ENCODE results near the gene PLXNB3. TPM values are rescaled to one million over a fixed set of nuclear protein-coding genes. Genes with fewer than 3 reads are reported as not detected.

Gene PLXNB3
- polyA plus RNA-seq, 4 donors: 0.76 to 2.1 (median 1.5) TPM

GRCh38 chrX:153784325-153784967 is 20.4 kb downstream of the PLXNB3 start:
- no peak for DNase-seq (ENCODE audit: low read depth in 4 of 4, low spot score in 3 of 4)

GRCh38 chrX:153786669-153787068 is 22.6 kb downstream of the PLXNB3 start:
- DNase-seq (ENCODE audit: low read depth in 4 of 4, low spot score in 3 of 4): no peak

- DNase-seq (ENCODE audit: low read depth in 4 of 4, low spot score in 3 of 4): no peak
These were observed 25.6 kb downstream of the PLXNB3 start for GRCh38 chrX:153789654-153790053.

GRCh38 chrX:153791104-153791852 is 27.2 kb downstream of the PLXNB3 start:
- no peak for DNase-seq (ENCODE audit: low read depth in 4 of 4, low spot score in 3 of 4)

GRCh38 chrX:153792368-153792767 is 28.3 kb downstream of the PLXNB3 start:
- no peak for DNase-seq (ENCODE audit: low read depth in 4 of 4, low spot score in 3 of 4)

- no peak for DNase-seq (ENCODE audit: low read depth in 4 of 4, low spot score in 3 of 4)
These were observed 29.2 kb downstream of the PLXNB3 start for GRCh38 chrX:153793291-153793690.

GRCh38 chrX:153794018-153794896 is 30.2 kb downstream of the PLXNB3 start, which contains the start of the genes IDH3G and SSR4:
IDH3G (minus strand) TSS chrX:153794375; CDS start chrX:153794326, 49 bp downstream.
SSR4 (plus strand) TSS chrX:153794668; CDS start chrX:153794688, 20 bp downstream.
- peak; percentile 76 to 88 (median 82) for DNase-seq (ENCODE audit: low read depth in 4 of 4, low spot score in 3 of 4)

GRCh38 chrX:153794897-153795816 is 31.1 kb downstream of the PLXNB3 start:
- no peak for DNase-seq (ENCODE audit: low read depth in 4 of 4, low spot score in 3 of 4)

GRCh38 chrX:153797415-153798015 is 33.5 kb downstream of the PLXNB3 start:
- DNase-seq (ENCODE audit: low read depth in 4 of 4, low spot score in 3 of 4): no peak

GRCh38 chrX:153799326-153799725 is 35.3 kb downstream of the PLXNB3 start:
- no peak for DNase-seq (ENCODE audit: low read depth in 4 of 4, low spot score in 3 of 4)

- no peak for DNase-seq (ENCODE audit: low read depth in 4 of 4, low spot score in 3 of 4)
These were observed 36.2 kb downstream of the PLXNB3 start for GRCh38 chrX:153800177-153800722.

- DNase-seq (ENCODE audit: low read depth in 4 of 4, low spot score in 3 of 4): no peak
These were observed 36.7 kb downstream of the PLXNB3 start for GRCh38 chrX:153800746-153801145.

GRCh38 chrX:153801669-153802068 is 37.6 kb downstream of the PLXNB3 start:
- no peak for DNase-seq (ENCODE audit: low read depth in 4 of 4, low spot score in 3 of 4)

GRCh38 chrX:153802513-153803045 is 38.5 kb downstream of the PLXNB3 start:
- no peak for DNase-seq (ENCODE audit: low read depth in 4 of 4, low spot score in 3 of 4)

- DNase-seq (ENCODE audit: low read depth in 4 of 4, low spot score in 3 of 4): no peak
These were observed 39.4 kb downstream of the PLXNB3 start for GRCh38 chrX:153803211-153804099.

- no peak for DNase-seq (ENCODE audit: low read depth in 4 of 4, low spot score in 3 of 4)
These were observed 40.1 kb downstream of the PLXNB3 start for GRCh38 chrX:153804100-153804595.

- DNase-seq (ENCODE audit: low read depth in 4 of 4, low spot score in 3 of 4): no peak
These were observed 40.6 kb downstream of the PLXNB3 start for GRCh38 chrX:153804621-153805020.

GRCh38 chrX:153805436-153805835 is 41.4 kb downstream of the PLXNB3 start:
- DNase-seq (ENCODE audit: low read depth in 4 of 4, low spot score in 3 of 4): no peak

All from left renal pelvis (tissue), 4 donors.